HG03135 (cell line): ENCODE results near the gene SUPT20HL2.
"Not testable (repeated sequence)": the region's sequence is repeated elsewhere in the genome, so short reads cannot be mapped to it uniquely, and the experiment has no call there.

Experiments
- ATAC-seq: cut with Tn5 transposase; IDR thresholded peaks from one replicate; pipeline ENCODE4 v1.9.1; 2021; ENCODE audit warnings: mild to moderate bottlenecking, moderate library complexity; ENCODE audit not compliant: unreplicated experiment

Gene SUPT20HL2

GRCh38 chrX:24310916-24311315 is 3.0 kb downstream of the SUPT20HL2 start:
- ATAC-seq = not testable (repeated sequence)

GRCh38 chrX:24309580-24310374 is 4.1 kb downstream of the SUPT20HL2 start:
- not testable (repeated sequence) for ATAC-seq

- ATAC-seq = not testable (repeated sequence)
Observed at GRCh38 chrX:24308803-24309202, 5.1 kb downstream of the SUPT20HL2 start.

- no peak for ATAC-seq
Observed at GRCh38 chrX:24306440-24306839, 7.4 kb downstream of the SUPT20HL2 start.

- ATAC-seq = no peak
Observed at GRCh38 chrX:24305905-24306304, 8.0 kb downstream of the SUPT20HL2 start.

GRCh38 chrX:24301806-24302205 is 12.1 kb downstream of the SUPT20HL2 start:
- no peak for ATAC-seq

GRCh38 chrX:24301060-24301459 is 12.8 kb downstream of the SUPT20HL2 start:
- ATAC-seq = no peak

GRCh38 chrX:24298191-24298590 is 15.7 kb downstream of the SUPT20HL2 start:
- no peak for ATAC-seq

GRCh38 chrX:24294619-24295018 is 19.2 kb downstream of the SUPT20HL2 start:
- no peak for ATAC-seq

- ATAC-seq = no peak
Observed at GRCh38 chrX:24293412-24293811, 20.5 kb downstream of the SUPT20HL2 start.

GRCh38 chrX:24292353-24292752 is 21.5 kb downstream of the SUPT20HL2 start:
- ATAC-seq = no peak

GRCh38 chrX:24285082-24285481 is 28.8 kb downstream of the SUPT20HL2 start:
- no peak for ATAC-seq

GRCh38 chrX:24283127-24283794 is 30.6 kb downstream of the SUPT20HL2 start:
- ATAC-seq = no peak

GRCh38 chrX:24282381-24283126 is 31.3 kb downstream of the SUPT20HL2 start:
- ATAC-seq = no peak

- ATAC-seq = no peak
Observed at GRCh38 chrX:24277405-24277804, 36.5 kb downstream of the SUPT20HL2 start.

- ATAC-seq = no peak
Observed at GRCh38 chrX:24276015-24276414, 37.9 kb downstream of the SUPT20HL2 start.

GRCh38 chrX:24271262-24271661 is 42.6 kb downstream of the SUPT20HL2 start:
- no peak for ATAC-seq

GRCh38 chrX:24268786-24269185 is 45.1 kb downstream of the SUPT20HL2 start:
- no peak for ATAC-seq

- ATAC-seq = no peak
Observed at GRCh38 chrX:24266996-24267395, 46.9 kb downstream of the SUPT20HL2 start.

- no peak for ATAC-seq
Observed at GRCh38 chrX:24264383-24264782, 49.5 kb downstream of the SUPT20HL2 start.

GRCh38 chrX:24262309-24262708 is 51.6 kb downstream of the SUPT20HL2 start:
- ATAC-seq = no peak
